GM10266 (cell line): Measurements from ENCODE around the gene PRODH2.
"Not testable (repeated sequence)": the region's sequence is repeated elsewhere in the genome, so short reads cannot be mapped to it uniquely, and the experiment has no call there.

Source experiments
- DNase-seq: peaks from one replicate; pipeline ENCODE4 v3.0.0; 2012; ENCODE audit errors: extremely low spot score
- CTCF ChIP-seq: IDR thresholded peaks from 2 replicates; pipeline ENCODE4 v1.5.1; 2012; ENCODE audit warnings: mild to moderate bottlenecking, low read depth; ENCODE audit not compliant: control insufficient read depth, insufficient read depth; ENCODE audit errors: missing control alignments

Gene PRODH2

GRCh38 chr19:35807633-35808032, 5.0 kb downstream of the PRODH2 start:
- DNase-seq, result no peak
- no peak for TF ChIP-seq CTCF

DNA sequence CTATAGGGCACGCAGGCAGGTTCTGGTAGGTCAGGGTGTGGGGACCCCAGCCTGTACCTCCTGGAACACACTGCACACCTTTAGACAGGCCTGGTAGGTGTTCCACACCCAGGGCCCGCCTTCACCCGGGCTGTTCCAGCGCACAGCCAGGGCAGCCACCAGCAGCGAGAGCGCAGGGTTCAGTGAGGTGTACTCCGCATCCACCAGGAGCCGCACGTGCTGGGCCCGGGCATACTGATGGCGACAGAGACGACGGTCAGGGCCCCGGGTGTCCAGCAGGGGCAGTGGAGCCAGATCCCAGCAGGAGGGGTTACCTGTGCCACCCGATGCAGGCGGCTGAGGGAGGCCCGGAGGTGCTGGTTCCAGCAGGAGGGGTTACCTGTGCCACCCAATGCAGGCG, 6.0 kb downstream of the PRODH2 start:
- TF ChIP-seq CTCF, result no peak
- DNase-seq, result no peak

DNA sequence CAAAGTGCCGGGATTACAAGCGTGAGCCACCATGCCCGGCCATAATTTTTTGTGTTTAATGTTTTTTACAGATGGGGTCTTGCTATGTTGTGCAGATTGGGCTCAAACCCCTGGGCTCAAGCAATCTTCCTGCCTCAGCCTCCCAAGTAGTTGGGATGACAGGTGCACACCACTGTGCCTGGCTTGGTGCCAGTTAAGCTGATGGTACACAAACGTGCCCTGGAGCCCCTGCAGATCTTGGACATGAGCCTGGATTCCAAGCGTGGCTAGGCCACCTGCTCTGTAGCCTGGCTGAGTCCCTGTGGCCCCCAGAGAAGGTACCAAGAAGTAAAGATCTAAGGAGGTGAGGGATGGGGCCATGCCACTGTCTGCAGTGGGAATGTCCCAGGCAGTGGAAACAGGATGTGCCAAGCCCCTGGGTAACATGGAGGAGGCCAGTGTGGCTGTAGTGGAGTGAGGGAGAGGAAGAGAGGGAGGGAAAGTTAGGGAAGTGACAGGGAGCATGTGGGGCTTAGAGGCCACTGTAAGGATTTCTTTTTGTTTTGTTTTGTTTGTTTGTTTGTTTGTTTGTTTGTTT, 7.0 kb downstream of the PRODH2 start:
- no peak for TF ChIP-seq CTCF
- DNase-seq, result no peak

DNA sequence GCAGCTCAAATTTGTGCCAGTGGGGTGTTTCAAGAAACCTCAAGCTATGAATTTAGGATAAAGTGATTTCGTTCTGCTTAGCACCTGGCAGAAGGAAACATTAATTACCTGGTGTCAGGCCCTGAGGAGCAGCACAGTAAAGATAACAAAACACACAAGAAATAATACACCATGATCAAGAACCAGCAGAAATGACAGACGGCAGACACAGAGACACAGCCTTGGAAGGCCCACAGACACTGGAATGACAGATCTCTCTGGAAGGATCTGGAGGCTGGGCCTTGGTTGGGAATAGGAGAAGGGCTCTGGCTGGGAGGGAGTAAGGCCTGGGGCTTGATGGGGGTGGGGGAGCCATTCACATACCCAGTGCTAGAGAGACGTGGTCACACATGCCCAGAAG, 10.8 kb downstream of the PRODH2 start:
- no peak for DNase-seq
- TF ChIP-seq CTCF, result no peak

- DNase-seq, result no peak
- TF ChIP-seq CTCF, result no peak
Measured at GRCh38 chr19:35797663-35798062, 15.0 kb downstream of the PRODH2 start.

GRCh38 chr19:35796645-35797542, 15.8 kb downstream of the PRODH2 start:
- no peak for DNase-seq
- no peak for TF ChIP-seq CTCF

- not testable (repeated sequence) for DNase-seq
Measured at GRCh38 chr19:35795564-35795963, 17.1 kb downstream of the PRODH2 start.
